Choroid plexus epithelial cell (primary cell): Measurements from ENCODE around the gene TTC13.

Experiments used
- DNase-seq: peaks from one replicate; pipeline ENCODE4 v3.0.0-alpha.2; 2010; ENCODE audit warnings: low read depth
- H3K4me3 ChIP-seq: 2 replicates; pipeline ENCODE4 v1.5.1; 2011; ENCODE audit warnings: low read depth, mild to moderate bottlenecking, control low read depth, low read length, moderate library complexity
- TF ChIP-seq, protein P1 (sequence below): conservative IDR thresholded peaks from 2 replicates; pipeline ENCODE4 v1.5.1; 2011; ENCODE audit warnings: low read depth, mild to moderate bottlenecking, control low read depth, inconsistent platforms, low read length, moderate library complexity

TTC13 gene

DNA sequence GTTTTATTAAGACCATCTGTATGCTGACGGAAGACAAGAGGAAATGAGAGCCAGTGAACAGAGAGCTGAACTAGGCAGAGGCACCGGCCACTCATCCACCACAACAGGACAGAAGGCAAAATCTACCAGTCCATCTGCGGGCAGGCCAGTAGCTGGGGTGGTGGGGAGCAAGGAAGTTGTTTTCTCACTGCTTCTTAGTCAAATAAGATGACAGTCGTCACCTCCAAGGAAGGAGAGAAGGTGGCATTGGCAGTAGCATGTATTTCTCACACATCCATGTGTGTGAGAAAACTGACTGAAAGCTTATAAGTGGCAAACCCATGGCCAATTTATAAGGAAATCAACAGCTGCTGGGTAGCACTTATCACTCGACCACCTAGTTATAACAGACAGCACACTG is 8.2 kb downstream of the TTC13 start:
- no peak overlapping the region for H3K4me3 ChIP-seq
- no peak for DNase-seq
- TF ChIP-seq, protein P1, sequence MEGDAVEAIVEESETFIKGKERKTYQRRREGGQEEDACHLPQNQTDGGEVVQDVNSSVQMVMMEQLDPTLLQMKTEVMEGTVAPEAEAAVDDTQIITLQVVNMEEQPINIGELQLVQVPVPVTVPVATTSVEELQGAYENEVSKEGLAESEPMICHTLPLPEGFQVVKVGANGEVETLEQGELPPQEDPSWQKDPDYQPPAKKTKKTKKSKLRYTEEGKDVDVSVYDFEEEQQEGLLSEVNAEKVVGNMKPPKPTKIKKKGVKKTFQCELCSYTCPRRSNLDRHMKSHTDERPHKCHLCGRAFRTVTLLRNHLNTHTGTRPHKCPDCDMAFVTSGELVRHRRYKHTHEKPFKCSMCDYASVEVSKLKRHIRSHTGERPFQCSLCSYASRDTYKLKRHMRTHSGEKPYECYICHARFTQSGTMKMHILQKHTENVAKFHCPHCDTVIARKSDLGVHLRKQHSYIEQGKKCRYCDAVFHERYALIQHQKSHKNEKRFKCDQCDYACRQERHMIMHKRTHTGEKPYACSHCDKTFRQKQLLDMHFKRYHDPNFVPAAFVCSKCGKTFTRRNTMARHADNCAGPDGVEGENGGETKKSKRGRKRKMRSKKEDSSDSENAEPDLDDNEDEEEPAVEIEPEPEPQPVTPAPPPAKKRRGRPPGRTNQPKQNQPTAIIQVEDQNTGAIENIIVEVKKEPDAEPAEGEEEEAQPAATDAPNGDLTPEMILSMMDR, result no peak

GRCh38 chr1:230966358-230966873 is 12.2 kb downstream of the TTC13 start:
- DNase-seq, result no peak
- H3K4me3 ChIP-seq, result no peak overlapping the region
- TF ChIP-seq, protein P1, result no peak

DNA sequence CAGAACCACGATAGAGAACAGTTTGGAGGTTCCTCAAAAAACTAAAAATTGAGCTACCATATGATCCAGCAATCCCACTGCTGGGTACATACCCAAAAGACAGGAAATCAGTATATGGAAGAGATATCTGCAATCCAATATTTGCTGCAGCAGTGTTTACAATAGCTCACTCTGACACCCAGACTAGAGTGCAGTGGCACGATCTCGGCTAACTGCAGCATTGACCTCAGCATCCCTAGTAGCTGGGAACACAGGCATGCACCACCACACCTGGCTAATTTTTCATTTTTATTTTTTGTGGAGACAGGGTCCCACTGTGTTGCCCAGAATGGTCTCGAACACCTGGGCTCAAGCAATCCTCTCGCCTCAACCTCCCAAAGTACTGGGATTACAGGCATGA is 13.1 kb downstream of the TTC13 start:
- H3K4me3 ChIP-seq, result no peak overlapping the region
- no peak for DNase-seq
- TF ChIP-seq, protein P1, result no peak

GRCh38 chr1:230964896-230965295 is 13.8 kb downstream of the TTC13 start:
- TF ChIP-seq, protein P1, result no peak
- H3K4me3 ChIP-seq, result no peak overlapping the region
- no peak for DNase-seq

DNA sequence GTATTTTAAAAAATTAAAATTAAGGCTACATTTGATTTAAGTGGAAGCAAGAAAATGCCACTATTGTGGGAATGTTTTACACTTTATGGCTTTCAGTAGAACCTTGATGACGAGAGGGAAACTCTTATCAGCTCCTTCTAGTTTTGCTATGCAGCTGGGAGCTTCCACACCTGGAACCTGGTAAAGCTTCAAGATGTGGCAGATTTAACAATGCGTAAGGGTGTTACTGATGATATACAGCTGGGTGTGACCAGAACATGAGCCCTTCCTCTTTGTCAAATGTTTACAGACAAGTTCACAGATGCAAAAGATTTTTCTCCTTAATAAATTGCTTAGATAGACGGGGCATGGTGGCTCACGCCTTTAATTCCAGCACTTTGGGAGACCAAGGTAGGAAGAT is 20.3 kb downstream of the TTC13 start:
- DNase-seq, result no peak
- H3K4me3 ChIP-seq, result no peak overlapping the region
- TF ChIP-seq, protein P1, result no peak

DNA sequence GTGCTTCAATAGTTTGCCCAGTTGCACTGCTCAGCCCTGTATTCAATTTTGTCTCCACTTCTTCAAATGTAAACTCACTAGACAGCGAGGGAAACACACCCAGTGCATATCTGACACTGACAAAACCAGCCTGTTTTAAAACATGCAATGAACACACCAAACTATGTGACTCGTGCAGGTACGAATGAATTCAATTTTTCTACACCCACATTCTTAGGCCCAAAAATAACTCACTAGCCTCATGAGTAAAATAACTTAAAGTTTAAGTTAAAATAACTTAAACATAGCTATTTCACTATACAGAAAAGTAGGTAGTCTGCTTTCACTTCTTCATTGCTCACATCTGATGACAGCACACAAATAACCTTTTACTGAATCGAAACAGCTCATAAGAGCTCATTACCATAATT is 21.1 kb downstream of the TTC13 start:
- DNase-seq, result no peak
- TF ChIP-seq, protein P1, result no peak
- H3K4me3 ChIP-seq, result no peak overlapping the region

DNA sequence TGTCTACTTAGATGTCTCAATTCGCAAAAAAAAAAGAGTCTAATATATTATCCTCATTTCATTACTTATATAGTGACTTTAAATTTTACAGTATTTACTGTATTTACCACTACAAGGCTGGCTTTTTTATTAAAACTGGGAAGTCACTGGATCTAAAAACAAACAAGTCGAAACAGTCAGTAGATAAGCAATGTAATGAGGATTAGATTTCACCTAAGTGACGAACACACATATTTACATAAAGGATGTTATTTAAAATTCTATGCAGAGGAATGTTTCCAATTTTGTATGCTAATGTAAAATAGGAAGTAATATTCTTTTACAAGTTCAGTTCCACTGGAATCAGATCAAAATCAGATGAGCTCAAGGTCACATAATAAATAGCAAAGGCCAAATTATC is 28.3 kb downstream of the TTC13 start:
- H3K4me3 ChIP-seq, result no peak overlapping the region
- DNase-seq, result no peak
- TF ChIP-seq, protein P1, result no peak
